GM21619 (cell line): ENCODE data around the gene RPS27.
A peak's percentile ranks its signal among the peaks of the same experiment; 100 is the strongest.
"Not testable (repeated sequence)": the region's sequence is repeated elsewhere in the genome, so short reads cannot be mapped to it uniquely, and the experiment has no call there.

ENCODE experiments used
- ATAC-seq: cut with Tn5 transposase; IDR thresholded peaks from one replicate; pipeline ENCODE4 v1.9.1; 2021; ENCODE audit not compliant: unreplicated experiment

The RPS27 gene

GRCh38 chr1:153960206-153960605, 30.4 kb upstream of the RPS27 start:
- no peak for ATAC-seq

GRCh38 chr1:153961421-153961820, 29.1 kb upstream of the RPS27 start:
- ATAC-seq = no peak

GRCh38 chr1:153962088-153963029, 28.2 kb upstream of the RPS27 start:
- no peak for ATAC-seq

- peak; percentile 38 for ATAC-seq
These were observed 27.3 kb upstream of the RPS27 start, which contains the start of gene SLC39A1 for GRCh38 chr1:153963030-153963849. Gene SLC39A1, minus strand, starts transcription at chr1:153963537. Its CDS starts 822 bp downstream, at chr1:153962715.

- ATAC-seq = no peak
These were observed 26.7 kb upstream of the RPS27 start for GRCh38 chr1:153963850-153964331.

GRCh38 chr1:153967107-153967999, 23.2 kb upstream of the RPS27 start, which contains the start of gene CREB3L4:
Gene CREB3L4, plus strand, starts transcription at chr1:153967902. Its CDS starts 624 bp downstream, at chr1:153968526.
- peak; percentile 76 for ATAC-seq

GRCh38 chr1:153968000-153968363, 22.6 kb upstream of the RPS27 start:
- no peak for ATAC-seq

GRCh38 chr1:153968408-153968807, 22.2 kb upstream of the RPS27 start:
- no peak for ATAC-seq

GRCh38 chr1:153968972-153969371, 21.6 kb upstream of the RPS27 start:
- ATAC-seq = no peak

- ATAC-seq = no peak
These were observed 20.2 kb upstream of the RPS27 start for GRCh38 chr1:153970346-153970745.

GRCh38 chr1:153973071-153973470, 17.5 kb upstream of the RPS27 start:
- no peak for ATAC-seq

GRCh38 chr1:153973525-153973924, 17.0 kb upstream of the RPS27 start:
- ATAC-seq = no peak

GRCh38 chr1:153976819-153977249, 13.7 kb upstream of the RPS27 start:
- peak; percentile 7 for ATAC-seq

GRCh38 chr1:153977250-153978240, 13.0 kb upstream of the RPS27 start, which contains the start of gene JTB:
Gene JTB, minus strand, starts transcription at chr1:153977674. Its CDS starts 422 bp downstream, at chr1:153977252.
- peak; percentile 76 for ATAC-seq

GRCh38 chr1:153978274-153978909, 12.2 kb upstream of the RPS27 start:
- ATAC-seq = no peak

GRCh38 chr1:153979091-153979490, 11.5 kb upstream of the RPS27 start:
- ATAC-seq = not testable (repeated sequence)

- ATAC-seq = not testable (repeated sequence)
These were observed 8.8 kb upstream of the RPS27 start for GRCh38 chr1:153981735-153982134.

- ATAC-seq = no peak
These were observed 6.3 kb upstream of the RPS27 start for GRCh38 chr1:153984123-153984894.
